H1 (cell line): Measurements from ENCODE around the gene PDE8B.

Experiments
- CEBPB ChIP-seq: IDR thresholded peaks from 2 replicates; pipeline ENCODE4 v1.6.1; 2012; ENCODE audit warnings: low read depth, low read length
- CTCF ChIP-seq, 3 experiments: IDR thresholded peaks; 1 replicate in 2 of 3; 2 replicates in 1 of 3; pipeline versions ENCODE4 v1.5.1 to v1.6.1; 2011; ENCODE audit warnings: low read length in 3 of 3, mild to moderate bottlenecking in 3 of 3, inconsistent platforms in 2 of 3, low read depth in 1 of 3, moderate library complexity in 1 of 3; ENCODE audit not compliant: insufficient read depth in 1 of 3; ENCODE audit errors: control extremely low read depth in 1 of 3
- EZH2 ChIP-seq: fragments of 200-600 bp; sonication (generic); IDR thresholded peaks from 2 replicates; pipeline ENCODE4 v1.7.1; 2012; ENCODE audit warnings: low read depth, mild to moderate bottlenecking, moderate library complexity, low read length, inconsistent platforms; ENCODE audit not compliant: severe bottlenecking
- POLR2A ChIP-seq, 2 experiments: IDR thresholded peaks; 1 replicate in 1 of 2; 2 replicates in 1 of 2; pipeline ENCODE4 v1.6.1; 2011; ENCODE audit warnings: low read depth in 2 of 2, low read length in 2 of 2, mild to moderate bottlenecking in 2 of 2; ENCODE audit errors: control extremely low read depth in 1 of 2
- POLR2AphosphoS5 ChIP-seq: IDR thresholded peaks from 2 replicates; pipeline ENCODE4 v1.6.1; 2011; ENCODE audit warnings: low read depth, low read length
- RAD21 ChIP-seq, 2 experiments: IDR thresholded peaks in 1 of 2; conservative IDR thresholded peaks in 1 of 2; 2 replicates each; pipeline ENCODE4 v1.6.1; 2011; ENCODE audit warnings: low read depth in 2 of 2, low read length in 2 of 2, improper control_type of control experiment in 1 of 2, inconsistent platforms in 1 of 2, mild to moderate bottlenecking in 1 of 2, moderate library complexity in 1 of 2
- RFX5 ChIP-seq: IDR thresholded peaks from 2 replicates; pipeline ENCODE4 v1.6.1; 2011; ENCODE audit warnings: low read depth, low read length, improper control_type of control experiment, borderline replicate concordance
- SAP30 ChIP-seq: fragments of 300-600 bp; sonication (generic); IDR thresholded peaks from 2 replicates; pipeline ENCODE4 v1.7.1; 2012; ENCODE audit warnings: low read length, moderate library complexity, mild to moderate bottlenecking, inconsistent platforms; ENCODE audit not compliant: insufficient read depth, insufficient replicate concordance
- SP1 ChIP-seq: IDR thresholded peaks from 2 replicates; pipeline ENCODE4 v1.6.1; 2011; ENCODE audit warnings: low read depth, low read length
- TAF1 ChIP-seq: IDR thresholded peaks from 2 replicates; pipeline ENCODE4 v1.6.1; 2011; ENCODE audit warnings: mild to moderate bottlenecking, low read depth, low read length
- TCF12 ChIP-seq: IDR thresholded peaks from 2 replicates; pipeline ENCODE4 v1.6.1; 2011; ENCODE audit warnings: low read depth, mild to moderate bottlenecking, low read length
- YY1 ChIP-seq: IDR thresholded peaks from 2 replicates; pipeline ENCODE4 v1.6.1; 2011; ENCODE audit warnings: low read depth, mild to moderate bottlenecking, low read length

GRCh38 chr5:77355751-77356150 is 145.3 kb downstream of the PDE8B start:
- TF ChIP-seq CTCF (IDR thresholded peaks at IDR 0.05; ENCODE audit: control extremely low read depth in 1 of 3, insufficient read depth in 1 of 3, low read depth in 1 of 3, low read length in 3 of 3) (no peak), RAD21 (IDR thresholded peaks at IDR 0.05 in 1 of 2, conservative IDR thresholded peaks at IDR 0.05 in 1 of 2; ENCODE audit: low read depth in 2 of 2, low read length in 2 of 2) (no peak), EZH2 (no peak), CEBPB (no peak), TCF12 (no peak), POLR2AphosphoS5 (no peak), YY1 (no peak), POLR2A (IDR thresholded peaks at IDR 0.05; ENCODE audit: control extremely low read depth in 1 of 2, low read depth in 2 of 2, low read length in 2 of 2) (no peak), RFX5 (no peak), SAP30 (no peak), SP1 (no peak), TAF1 (no peak)
